GM21737 (cell line): Measurements from ENCODE around the gene SQSTM1.

Source experiments
- ATAC-seq: cut with Tn5 transposase; IDR thresholded peaks from one replicate; pipeline ENCODE4 v1.9.1; 2021; ENCODE audit warnings: mild to moderate bottlenecking, moderate library complexity; ENCODE audit not compliant: unreplicated experiment

SQSTM1 gene

GRCh38 chr5:179841621-179842020 lies 20.9 kb downstream of the SQSTM1 start:
- ATAC-seq = no peak

- peak; percentile 76 for ATAC-seq
Measured at GRCh38 chr5:179852993-179853547, 32.4 kb downstream of the SQSTM1 start.

- no peak for ATAC-seq
Measured at GRCh38 chr5:179854356-179854755, 33.7 kb downstream of the SQSTM1 start.

GRCh38 chr5:179858241-179858585 lies 37.5 kb downstream of the SQSTM1 start:
- ATAC-seq = peak; percentile 35

- peak; percentile 95 for ATAC-seq
Measured at GRCh38 chr5:179858586-179859427, 38.1 kb downstream of the SQSTM1 start, which contains the start of gene MRNIP. Gene MRNIP, minus strand, starts transcription at chr5:179858817. Its CDS starts 21 bp downstream, at chr5:179858796.

- no peak for ATAC-seq
Measured at GRCh38 chr5:179860301-179860700, 39.6 kb downstream of the SQSTM1 start.

- ATAC-seq = no peak
Measured at GRCh38 chr5:179862296-179862695, 41.6 kb downstream of the SQSTM1 start.

- no peak for ATAC-seq
Measured at GRCh38 chr5:179862891-179863290, 42.2 kb downstream of the SQSTM1 start.

GRCh38 chr5:179863449-179864085 lies 42.9 kb downstream of the SQSTM1 start:
- no peak for ATAC-seq

GRCh38 chr5:179864686-179865085 lies 44.0 kb downstream of the SQSTM1 start:
- no peak for ATAC-seq

GRCh38 chr5:179865491-179866240 lies 45.0 kb downstream of the SQSTM1 start:
- ATAC-seq = no peak

- ATAC-seq = no peak
Measured at GRCh38 chr5:179866241-179867078, 45.8 kb downstream of the SQSTM1 start.

GRCh38 chr5:179867079-179867465 lies 46.4 kb downstream of the SQSTM1 start:
- no peak for ATAC-seq

GRCh38 chr5:179867476-179867875 lies 46.8 kb downstream of the SQSTM1 start:
- ATAC-seq = no peak

- no peak for ATAC-seq
Measured at GRCh38 chr5:179868541-179868940, 47.8 kb downstream of the SQSTM1 start.

GRCh38 chr5:179869101-179869500 lies 48.4 kb downstream of the SQSTM1 start:
- no peak for ATAC-seq

GRCh38 chr5:179869641-179870402 lies 49.1 kb downstream of the SQSTM1 start:
- ATAC-seq = no peak

- no peak for ATAC-seq
Measured at GRCh38 chr5:179870403-179870903, 49.7 kb downstream of the SQSTM1 start.

- no peak for ATAC-seq
Measured at GRCh38 chr5:179870952-179871351, 50.2 kb downstream of the SQSTM1 start.
